Transverse colon (tissue), 4 donors: ENCODE measurements around the gene IGLL5. TPM values are rescaled to one million over a fixed set of nuclear protein-coding genes. Genes with fewer than 3 reads are reported as not detected.
A peak's percentile ranks its signal among the peaks of the same experiment; 100 is the strongest.

Experiments
- DNase-seq: peaks from one replicate; pipeline ENCODE4 v3.0.0-alpha.2; 2019
- H3K27ac ChIP-seq, 4 donors: fragments of 200-600 bp; sonication (generic); 2 replicates each; pipeline ENCODE4 v1.5.1; 2016 to 2018; ENCODE audit warnings: inconsistent platforms in 4 of 4
- H3K27me3 ChIP-seq: fragments of 200-600 bp; sonication (generic); 2 replicates; pipeline ENCODE4 v1.5.1; 2017; ENCODE audit warnings: inconsistent platforms
- H3K36me3 ChIP-seq, 4 donors: fragments of 200-600 bp; sonication (generic); 2 replicates each; pipeline ENCODE4 v1.5.1; 2017 to 2019; ENCODE audit warnings: inconsistent platforms in 4 of 4
- H3K4me1 ChIP-seq, 4 donors: fragments of 200-600 bp; sonication (generic); 2 replicates each; pipeline ENCODE4 v1.5.1; 2017 to 2020; ENCODE audit warnings: inconsistent platforms in 4 of 4
- H3K4me3 ChIP-seq, 4 donors: fragments of 200-600 bp; sonication (generic); 1 replicate in 1 of 4; 2 replicates in 3 of 4; pipeline versions ENCODE4 v1.5.1 to v1.6.1; 2017 to 2019; ENCODE audit warnings: inconsistent platforms in 4 of 4
- H3K9me3 ChIP-seq, 2 donors: fragments of 200-600 bp; sonication (generic); 2 replicates each; pipeline ENCODE4 v1.5.1; 2017 to 2019; ENCODE audit warnings: inconsistent platforms in 2 of 2
- EP300 ChIP-seq: sonication (generic); formaldehyde crosslinking; IDR thresholded peaks from one replicate; pipeline ENCODE4 v1.6.1; 2017; ENCODE audit warnings: antibody characterized with exemption, low read depth
- POLR2A ChIP-seq: fragments of 450-650 bp; IDR thresholded peaks from one replicate; pipeline ENCODE4 v1.6.1; 2016; ENCODE audit warnings: antibody characterized with exemption, mild to moderate bottlenecking, moderate library complexity
- POLR2AphosphoS5 ChIP-seq, 3 donors: sonication (generic); formaldehyde crosslinking; IDR thresholded peaks; one replicate each; pipeline ENCODE4 v1.6.1; 2016; ENCODE audit warnings: antibody characterized with exemption in 3 of 3
- WGBS, 2 donors: methylation state at CpG; one replicate each; pipeline ENCODE4 v1.1.5; 2018; ENCODE audit warnings: low coverage in 1 of 2; 5-methylcytosine and 5-hydroxymethylcytosine counted together
- in situ Hi-C, 4 donors: fragments of 200-750 bp; cut with MboI; loops; one replicate each; pipeline versions ENCODE4 v1.15.0 to v1.15.1; 2017; ENCODE audit warnings: low sequenced_read_pairs in 3 of 4, low pct_ligation_motif_present in 1 of 4, low pct_unique_long_range_greater_than_20kb in 1 of 4
- intact Hi-C: fragments of 100-400 bp; cut with DNase I; formaldehyde crosslinking; loops from one replicate; pipeline ENCODE4 v1.15.1; 2023; ENCODE audit warnings: low total_unique reads
- total RNA-seq, 4 donors: library from RNA; depleted of rRNA; stranded (reverse); fragments of >200 nt; gene quantifications; one replicate each; pipeline ENCODE4 v1.1.0, GENCODE V29; 2016
- TF ChIP-seq, protein P1 (sequence below), 5 experiments: fragments of 200-600 bp in 3 of 5; fragments of 450-650 bp in 2 of 5; sonication (generic) in 3 of 5; IDR thresholded peaks; 1 replicate in 2 of 5; 2 replicates in 3 of 5; pipeline ENCODE4 v1.5.1; 2016 to 2017; ENCODE audit warnings: antibody characterized with exemption in 5 of 5, inconsistent platforms in 3 of 5, mild to moderate bottlenecking in 2 of 5, moderate library complexity in 1 of 5

IGLL5 gene
- total RNA-seq, 4 donors from 2014 or later = 14.9 to 104 (median 33.8) TPM; not detected in 1

- intact Hi-C loops = no loop called here
- H3K36me3 ChIP-seq = no peaks in the 10 kb centered on the region
- TF ChIP-seq POLR2AphosphoS5 (IDR thresholded peaks at IDR 0.05) = no peak
- TF ChIP-seq, protein P1, sequence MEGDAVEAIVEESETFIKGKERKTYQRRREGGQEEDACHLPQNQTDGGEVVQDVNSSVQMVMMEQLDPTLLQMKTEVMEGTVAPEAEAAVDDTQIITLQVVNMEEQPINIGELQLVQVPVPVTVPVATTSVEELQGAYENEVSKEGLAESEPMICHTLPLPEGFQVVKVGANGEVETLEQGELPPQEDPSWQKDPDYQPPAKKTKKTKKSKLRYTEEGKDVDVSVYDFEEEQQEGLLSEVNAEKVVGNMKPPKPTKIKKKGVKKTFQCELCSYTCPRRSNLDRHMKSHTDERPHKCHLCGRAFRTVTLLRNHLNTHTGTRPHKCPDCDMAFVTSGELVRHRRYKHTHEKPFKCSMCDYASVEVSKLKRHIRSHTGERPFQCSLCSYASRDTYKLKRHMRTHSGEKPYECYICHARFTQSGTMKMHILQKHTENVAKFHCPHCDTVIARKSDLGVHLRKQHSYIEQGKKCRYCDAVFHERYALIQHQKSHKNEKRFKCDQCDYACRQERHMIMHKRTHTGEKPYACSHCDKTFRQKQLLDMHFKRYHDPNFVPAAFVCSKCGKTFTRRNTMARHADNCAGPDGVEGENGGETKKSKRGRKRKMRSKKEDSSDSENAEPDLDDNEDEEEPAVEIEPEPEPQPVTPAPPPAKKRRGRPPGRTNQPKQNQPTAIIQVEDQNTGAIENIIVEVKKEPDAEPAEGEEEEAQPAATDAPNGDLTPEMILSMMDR (IDR thresholded peaks at IDR 0.05) = peak; percentile 53 to 74 (median 70)
- H3K27ac ChIP-seq = peak overlapping the region in 1 of 4 donors; percentile 39
- H3K9me3 ChIP-seq = no peaks in the 10 kb centered on the region
- DNase-seq = peak; percentile 82
- no peak overlapping the region for H3K4me3 ChIP-seq
- in situ Hi-C loops = no loop called here
- no peaks in the 10 kb centered on the region for H3K4me1 ChIP-seq
- WGBS, 2 donors = 15 to 52% methylated on average over 4 to 12 of the region's 12 CpGs
- H3K27me3 ChIP-seq = no peaks in the 10 kb centered on the region
These were observed 55.1 kb downstream of the IGLL5 start for GRCh38 chr22:22942511-22943329.

DNA sequence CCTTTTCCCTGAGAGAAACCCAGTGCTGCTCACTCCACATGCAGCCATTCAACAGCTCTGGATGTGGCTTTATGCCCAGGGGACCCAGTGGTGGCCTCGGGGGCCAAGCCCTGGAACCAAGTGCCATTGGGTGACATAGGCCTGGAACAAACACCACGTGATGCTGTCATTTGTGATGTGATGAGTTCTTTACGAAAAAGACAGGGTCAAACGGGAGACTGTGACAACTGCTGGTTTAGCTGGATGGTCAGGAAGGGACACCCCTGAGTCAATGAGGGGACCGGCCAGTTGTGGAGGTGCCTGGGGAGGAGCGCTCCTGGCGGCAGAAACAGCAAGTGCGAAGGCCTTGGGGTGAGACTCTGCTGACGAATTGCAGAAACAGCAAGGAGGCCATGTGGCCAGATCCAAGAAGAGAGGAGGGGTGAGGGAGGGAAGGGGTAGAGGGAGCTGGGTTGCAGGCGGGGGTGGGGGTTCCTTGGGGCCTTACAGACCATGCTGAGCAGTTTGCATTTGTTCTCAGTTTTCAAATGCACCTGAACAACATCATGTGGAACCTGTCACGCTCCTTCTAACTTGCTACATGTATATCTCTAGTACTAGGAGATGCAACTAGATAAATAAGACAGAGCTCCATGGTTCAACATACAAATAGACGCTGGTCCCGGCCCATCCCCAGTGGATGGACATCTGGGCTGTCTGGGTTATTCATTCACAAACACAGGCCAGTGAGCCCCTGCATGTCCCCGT, 56.1 kb downstream of the IGLL5 start:
- no peaks in the 10 kb centered on the region for H3K9me3 ChIP-seq
- no peak overlapping the region for H3K27ac ChIP-seq
- no peaks in the 10 kb centered on the region for H3K36me3 ChIP-seq
- H3K4me1 ChIP-seq = no peaks in the 10 kb centered on the region
- in situ Hi-C loops (no loop called here), intact Hi-C loops (no loop called here)
- DNase-seq = peak; percentile 7
- H3K27me3 ChIP-seq = no peaks in the 10 kb centered on the region
- H3K4me3 ChIP-seq = no peak overlapping the region
- TF ChIP-seq, protein P1 (IDR thresholded peaks at IDR 0.05) = no peak
- TF ChIP-seq POLR2AphosphoS5 (IDR thresholded peaks at IDR 0.05) = no peak
- TF ChIP-seq POLR2A = no peak
- TF ChIP-seq EP300 = no peak
- 78 to 80% methylated on average over 6 to 14 of the region's 14 CpGs for WGBS, 2 donors

GRCh38 chr22:22944268-22944985, 56.8 kb downstream of the IGLL5 start:
- Histone ChIP-seq H3K9me3 (no peaks in the 10 kb centered on the region), H3K4me1 (no peaks in the 10 kb centered on the region), H3K4me3 (no peak overlapping the region), H3K36me3 (no peaks in the 10 kb centered on the region), H3K27me3 (no peaks in the 10 kb centered on the region), H3K27ac (no peak overlapping the region)
- intact Hi-C loops (no loop called here), in situ Hi-C loops (no loop called here)
- TF ChIP-seq, protein P1 (IDR thresholded peaks at IDR 0.05) = no peak
- TF ChIP-seq POLR2AphosphoS5 (IDR thresholded peaks at IDR 0.05) = no peak
- no peak for TF ChIP-seq POLR2A
- no peak for TF ChIP-seq EP300
- WGBS, 2 donors = 70 to 78% methylated on average over 4 to 18 of the region's 18 CpGs
- peak; percentile 4 for DNase-seq

DNA sequence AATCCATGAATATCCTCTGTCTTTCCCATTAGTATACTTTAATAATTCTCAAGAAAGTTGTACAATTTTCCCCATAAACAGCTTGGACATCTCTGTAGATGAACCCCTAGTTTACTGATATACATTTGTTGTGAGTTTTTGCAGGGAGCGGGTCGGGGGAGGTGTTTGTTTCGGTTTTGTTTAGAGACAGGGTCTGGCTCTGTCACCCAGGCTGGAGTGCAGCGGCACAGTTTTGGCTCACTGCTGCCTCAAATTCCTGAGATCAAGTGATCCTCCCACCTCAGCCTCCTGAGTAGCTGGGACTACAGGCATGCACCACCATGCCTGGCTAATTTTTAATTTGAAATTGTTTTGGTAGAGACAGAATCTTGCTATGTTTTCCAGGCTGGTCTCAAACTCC, 57.6 kb downstream of the IGLL5 start:
- Histone ChIP-seq H3K4me1 (no peaks in the 10 kb centered on the region), H3K9me3 (no peaks in the 10 kb centered on the region), H3K27ac (no peak overlapping the region), H3K27me3 (no peaks in the 10 kb centered on the region), H3K4me3 (no peak overlapping the region), H3K36me3 (no peaks in the 10 kb centered on the region)
- WGBS, 2 donors = 80 to 90% methylated on average over 2 to 4 of the region's 4 CpGs
- DNase-seq = peak; percentile 5
- intact Hi-C loops (no loop called here), in situ Hi-C loops (no loop called here)
- TF ChIP-seq POLR2A (no peak), EP300 (no peak), POLR2AphosphoS5 (IDR thresholded peaks at IDR 0.05) (no peak)
- TF ChIP-seq, protein P1 (IDR thresholded peaks at IDR 0.05) = no peak
